Ammon's horn (tissue), 1 donor: Measurements from ENCODE around the gene SHISA2.

Experiments
- DNase-seq: peaks from one replicate; pipeline ENCODE4 v3.0.0-alpha.2; 2016; ENCODE audit warnings: low spot score

Gene SHISA2

DNA sequence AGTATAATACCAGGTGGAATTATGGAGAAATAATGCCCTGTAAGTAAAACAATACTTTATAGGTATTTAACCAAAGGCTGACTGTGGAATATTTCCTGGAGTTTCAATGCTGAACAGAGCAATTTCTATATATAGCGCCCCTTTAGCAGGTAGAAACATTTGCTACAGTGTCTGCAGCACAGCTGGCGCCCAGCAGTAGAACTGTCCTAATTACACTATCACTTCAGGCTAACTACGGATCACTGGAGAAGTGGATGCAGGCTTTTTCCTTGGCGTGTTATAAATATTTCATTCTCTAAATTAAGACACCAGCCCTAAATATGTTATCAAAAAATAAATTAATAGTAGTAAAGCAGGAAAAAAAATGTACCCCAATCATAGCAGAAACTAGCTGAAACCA lies 3.1 kb downstream of the SHISA2 start:
- DNase-seq = no peak

DNA sequence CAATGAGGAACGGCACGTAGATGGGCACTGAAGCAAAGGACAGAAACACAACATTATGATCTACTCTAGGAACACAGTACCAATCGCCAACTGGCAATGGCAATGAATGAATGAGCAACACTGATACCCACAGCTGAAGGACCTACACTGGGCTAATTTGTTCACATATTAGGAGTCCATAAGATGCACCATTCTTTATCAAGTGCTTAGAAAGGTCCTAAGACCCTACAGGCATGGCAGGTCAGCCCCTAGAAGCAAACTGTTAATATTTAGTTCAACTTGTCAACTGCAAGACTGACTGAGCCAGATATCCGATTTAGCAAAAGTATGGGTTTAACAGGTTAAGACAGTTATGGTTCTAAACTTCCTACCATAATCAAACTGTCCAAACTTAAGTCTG lies 4.8 kb downstream of the SHISA2 start:
- no peak for DNase-seq

DNA sequence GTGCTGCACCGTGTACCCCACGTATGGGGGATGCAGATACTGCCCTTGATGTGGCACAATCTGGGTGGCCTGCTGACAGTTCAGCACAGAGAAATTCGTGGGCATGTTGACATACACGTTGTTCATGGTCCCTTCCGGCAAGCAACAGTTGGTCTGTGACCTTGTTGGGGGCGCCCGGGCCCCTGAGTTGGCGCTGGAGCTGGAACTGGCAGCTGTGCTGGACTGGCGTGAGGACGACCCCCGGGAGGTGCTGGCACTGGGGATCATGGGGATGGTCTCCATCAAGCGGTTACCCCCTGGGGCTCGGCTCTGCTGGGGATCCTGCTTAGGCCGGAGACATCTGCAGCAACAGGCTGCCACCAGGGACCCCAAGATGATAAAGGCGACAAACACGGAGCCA lies 5.2 kb downstream of the SHISA2 start:
- DNase-seq = no peak

DNA sequence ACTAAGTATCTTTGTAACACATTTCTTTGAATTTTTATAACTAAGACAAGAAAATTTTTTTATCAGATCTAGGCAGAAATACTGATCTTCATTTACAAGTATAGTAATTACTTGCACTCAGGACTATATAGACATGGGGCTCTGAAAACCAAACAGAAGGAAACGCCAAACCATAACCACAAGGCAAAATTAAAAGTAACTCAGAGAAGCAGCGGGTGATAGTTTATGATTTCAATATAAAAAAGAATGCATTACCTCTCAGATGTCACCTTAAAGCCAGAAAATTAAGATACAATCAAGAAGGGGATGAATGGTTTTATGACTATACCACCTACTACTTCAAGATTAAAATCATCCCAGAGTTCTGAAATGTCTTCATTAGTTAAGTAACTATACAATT lies 6.7 kb downstream of the SHISA2 start:
- no peak for DNase-seq

DNA sequence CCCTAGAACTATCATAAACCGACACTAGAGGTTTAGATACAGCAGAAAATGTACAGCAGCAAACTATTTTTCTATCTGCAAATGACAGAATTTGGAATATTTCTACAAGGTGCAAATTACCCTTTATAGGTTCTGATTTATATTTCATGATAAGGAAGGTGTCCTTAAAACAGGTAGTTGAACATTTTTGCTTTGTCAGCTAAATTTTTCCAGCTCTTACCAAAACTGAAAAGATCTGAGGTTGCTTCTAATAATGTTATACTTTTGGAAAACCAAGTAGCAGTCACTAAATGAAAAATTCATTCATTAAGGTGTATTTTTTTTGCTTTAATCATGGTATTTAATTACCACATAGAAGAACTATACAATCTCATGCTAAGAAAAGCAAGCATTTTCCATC lies 9.0 kb downstream of the SHISA2 start:
- DNase-seq = no peak

DNA sequence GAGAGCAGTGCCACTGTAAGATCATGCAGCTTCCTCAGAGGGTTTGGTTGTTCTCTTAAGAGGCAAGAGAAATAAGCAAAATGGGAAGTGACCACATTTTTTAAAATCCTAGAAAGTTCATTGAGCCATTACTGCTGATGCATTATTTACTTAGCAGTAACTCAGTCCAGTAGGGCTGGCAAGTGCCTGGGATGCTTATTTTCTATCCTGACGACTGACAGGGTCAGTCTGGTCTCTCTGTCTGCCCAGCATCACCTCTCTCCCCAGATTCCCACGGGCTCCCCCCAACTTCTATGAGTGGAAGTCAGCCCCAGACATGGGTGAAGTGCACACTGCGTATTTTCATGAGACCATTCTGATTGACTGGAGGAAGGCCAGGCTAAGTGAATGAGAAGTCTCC lies 10.4 kb downstream of the SHISA2 start:
- DNase-seq = no peak

DNA sequence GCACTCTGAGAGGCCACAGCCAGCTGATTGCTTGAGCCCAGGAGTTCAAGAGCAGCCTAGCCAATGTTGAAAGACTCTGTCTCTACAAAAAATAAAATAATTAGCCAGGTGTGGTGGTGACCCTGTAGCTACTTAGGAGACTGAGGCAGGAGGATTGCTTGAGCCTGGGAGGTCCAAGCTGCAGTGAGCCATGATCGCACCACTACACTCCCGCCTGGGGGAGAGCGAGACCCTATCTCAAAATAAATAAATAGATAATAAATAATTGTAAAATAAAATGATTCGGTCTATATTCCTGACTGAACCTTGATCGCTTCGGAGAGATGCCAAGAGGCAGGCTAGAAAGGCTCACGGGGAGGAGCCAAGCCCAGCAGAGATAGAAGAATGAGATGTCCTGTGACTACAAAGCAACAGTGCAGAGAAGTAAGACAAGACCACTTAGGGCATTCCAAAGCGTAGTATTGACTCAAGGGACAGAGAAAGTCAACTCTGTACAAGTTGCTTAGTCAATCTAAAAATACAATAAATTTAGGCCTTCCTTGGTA lies 12.8 kb downstream of the SHISA2 start:
- no peak for DNase-seq

DNA sequence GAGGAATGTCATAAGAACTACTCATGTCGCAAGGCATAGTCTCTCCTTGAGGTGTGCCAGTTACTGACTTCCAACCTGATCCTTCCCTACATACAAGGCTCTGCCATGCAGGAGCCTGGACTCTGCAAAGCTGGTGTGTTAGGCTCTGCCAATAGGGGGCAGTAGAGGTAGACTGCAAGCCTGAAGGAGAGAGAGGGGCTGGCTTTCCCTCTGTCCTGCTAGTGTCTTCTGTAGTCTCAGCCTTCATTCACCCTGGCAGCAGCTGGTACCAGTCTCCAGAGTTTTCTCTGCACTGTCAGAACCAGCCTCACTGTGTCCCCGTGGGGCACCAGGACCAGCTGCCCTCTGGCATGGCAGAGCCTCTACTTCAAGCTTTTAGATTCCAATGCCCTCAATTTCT lies 14.5 kb downstream of the SHISA2 start:
- peak; percentile 89 for DNase-seq

DNA sequence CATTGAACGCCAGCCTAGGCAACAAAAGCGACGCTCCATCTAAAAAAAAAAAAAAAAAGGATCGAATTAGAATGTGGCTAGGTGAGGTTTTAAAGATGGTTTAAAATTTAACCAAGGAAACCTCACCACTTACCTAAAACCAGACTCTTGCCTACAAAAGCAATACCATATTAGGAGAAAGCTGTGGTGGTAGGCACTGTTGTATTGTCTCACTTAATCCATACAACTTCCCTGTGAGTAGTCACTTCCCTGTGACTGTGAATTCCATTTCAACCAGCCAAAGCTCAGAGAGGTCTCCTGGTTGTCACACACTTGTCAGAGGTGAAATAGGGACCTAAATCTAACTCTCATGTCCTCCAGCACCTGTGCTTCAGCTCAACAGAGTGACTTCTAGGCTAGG lies 15.4 kb downstream of the SHISA2 start:
- DNase-seq = no peak

DNA sequence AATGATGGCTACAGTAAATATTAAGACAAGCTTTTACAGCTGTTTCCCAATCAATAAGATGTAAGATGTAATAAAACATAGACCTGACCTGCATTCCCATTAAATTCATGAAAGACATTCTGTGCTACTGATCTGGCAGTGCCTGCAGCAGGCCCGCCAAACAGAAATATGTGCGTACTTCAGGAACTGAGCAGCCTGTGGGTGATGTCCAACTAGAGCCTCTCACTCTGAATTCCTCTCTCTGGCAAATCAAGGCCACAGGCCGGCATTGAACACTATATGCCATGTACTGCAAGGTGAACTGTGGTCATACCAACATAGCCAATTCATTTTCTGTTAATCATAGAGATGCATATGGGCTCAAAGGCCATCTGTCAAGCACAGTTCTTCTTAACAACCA lies 17.8 kb downstream of the SHISA2 start:
- DNase-seq = no peak

DNA sequence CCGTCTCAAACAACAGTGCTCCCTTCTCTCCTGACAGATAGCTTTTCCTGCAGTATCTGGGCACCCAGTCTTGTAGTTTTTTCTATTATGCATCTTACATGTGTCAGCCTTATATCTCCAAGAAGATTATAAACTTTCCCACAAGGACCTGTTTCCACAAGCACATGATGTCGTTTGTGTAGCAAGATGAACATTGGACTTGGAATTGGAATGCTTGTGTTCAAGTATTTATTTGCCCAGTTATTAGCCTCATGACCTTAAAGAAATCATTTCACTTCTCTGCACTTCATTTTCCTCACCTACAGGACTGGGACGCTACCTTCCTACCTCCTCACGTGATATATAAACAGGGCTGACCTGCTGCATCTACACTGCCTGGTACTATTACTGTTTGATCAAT lies 21.5 kb downstream of the SHISA2 start:
- DNase-seq = no peak

DNA sequence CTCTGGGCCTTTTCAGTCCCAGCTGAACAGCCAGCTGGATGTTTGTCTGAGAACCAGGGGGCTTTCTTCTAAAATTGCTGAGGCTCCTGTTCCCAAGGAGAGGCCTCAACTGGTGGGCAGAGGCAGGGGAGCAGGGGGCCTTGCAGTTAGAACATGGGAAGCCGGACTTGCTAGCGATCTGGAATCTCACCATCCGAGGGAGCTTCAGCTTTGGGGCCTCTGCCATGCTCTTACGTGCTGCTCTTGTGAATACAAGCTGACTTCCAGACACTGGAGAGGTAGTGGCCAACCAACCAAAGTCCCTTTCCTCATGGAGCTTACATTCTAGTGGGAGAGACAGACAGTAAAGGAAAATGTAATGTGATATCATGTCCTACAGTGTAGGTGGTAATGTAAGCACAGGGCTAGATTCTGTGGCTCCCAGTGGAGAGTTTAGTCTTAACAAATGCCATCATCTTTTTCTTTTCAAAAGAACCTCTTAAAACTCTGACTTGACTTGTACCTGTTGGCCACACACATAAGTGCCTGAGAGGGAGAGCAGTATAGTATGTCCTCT lies 22.2 kb downstream of the SHISA2 start:
- no peak for DNase-seq

DNA sequence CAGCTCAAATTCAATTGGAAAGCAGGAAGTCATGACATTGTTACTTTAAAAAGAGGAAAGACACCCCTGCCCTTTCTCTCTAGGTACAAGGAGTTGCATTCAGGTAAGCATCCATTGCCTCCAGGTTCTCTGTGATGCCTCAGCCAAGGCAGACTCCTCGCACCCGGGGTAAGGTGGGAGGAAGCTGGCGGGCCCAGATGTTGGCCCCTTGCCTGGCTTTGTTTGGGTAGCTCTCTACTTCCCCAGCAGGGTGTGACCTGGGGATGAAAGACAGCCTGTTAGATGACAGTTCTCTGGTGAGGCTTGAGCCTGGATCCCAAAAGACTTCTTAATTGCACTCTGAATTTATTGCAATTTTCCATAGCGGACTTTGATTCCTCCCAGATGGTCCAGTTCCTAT lies 25.6 kb downstream of the SHISA2 start:
- DNase-seq = no peak

DNA sequence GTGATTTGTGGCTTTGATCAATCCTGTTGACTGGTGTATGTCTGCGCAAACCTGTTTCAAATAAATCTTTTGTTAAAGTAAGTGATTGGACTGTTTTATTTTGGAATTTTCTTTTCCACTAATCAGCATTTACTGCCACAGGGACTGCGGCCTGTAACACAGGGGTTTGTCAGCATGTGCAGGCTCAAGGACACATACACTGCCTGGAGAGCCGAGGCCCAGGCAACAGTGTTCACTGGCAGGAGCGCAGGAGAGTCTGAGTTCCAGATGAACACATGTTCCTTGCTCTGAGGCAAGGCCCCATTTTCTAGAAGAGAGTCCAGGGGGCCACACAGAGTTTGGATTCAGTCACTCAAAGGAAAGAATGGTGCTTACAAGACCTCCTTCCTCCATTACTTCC lies 26.0 kb downstream of the SHISA2 start:
- no peak for DNase-seq

DNA sequence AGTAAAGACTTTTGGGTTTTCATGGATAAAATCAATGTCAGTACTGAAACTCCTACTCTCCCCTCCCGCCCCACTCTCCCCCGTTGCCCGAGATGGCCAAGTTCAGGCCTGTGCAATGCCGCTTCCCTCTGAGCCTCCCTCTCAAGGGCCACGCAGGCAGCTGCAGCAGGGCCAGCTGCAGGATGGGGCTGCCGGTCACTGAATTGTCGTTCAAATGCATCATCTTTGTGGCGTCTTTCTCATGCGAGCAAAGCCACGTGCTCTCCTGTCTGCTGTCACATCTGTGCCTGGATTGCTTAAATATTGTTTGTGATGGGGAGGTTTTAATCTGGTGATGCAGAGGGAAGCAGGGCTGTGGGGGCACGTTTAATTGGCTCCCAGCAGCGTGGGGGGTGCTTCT lies 26.6 kb downstream of the SHISA2 start:
- peak; percentile 71 for DNase-seq

DNA sequence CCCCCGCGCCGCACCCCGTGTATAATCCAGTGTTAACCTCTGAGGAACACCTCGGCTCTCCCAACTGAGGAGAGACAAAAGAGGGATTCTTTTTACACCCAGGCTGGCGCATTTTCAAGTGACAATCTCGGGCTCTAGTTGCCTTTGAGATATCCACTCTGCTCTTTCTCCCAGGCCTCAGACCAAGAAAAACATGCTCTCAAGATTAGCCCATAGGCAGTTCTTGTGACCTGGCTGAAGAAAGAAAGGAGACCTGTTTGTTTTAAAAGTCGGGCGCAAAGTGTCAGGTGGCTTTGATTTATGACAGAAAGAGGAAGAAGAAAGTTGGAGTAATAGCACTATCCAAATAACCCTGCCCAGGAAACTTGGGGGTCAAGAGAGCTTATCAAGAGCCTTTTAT lies 27.3 kb downstream of the SHISA2 start:
- no peak for DNase-seq

DNA sequence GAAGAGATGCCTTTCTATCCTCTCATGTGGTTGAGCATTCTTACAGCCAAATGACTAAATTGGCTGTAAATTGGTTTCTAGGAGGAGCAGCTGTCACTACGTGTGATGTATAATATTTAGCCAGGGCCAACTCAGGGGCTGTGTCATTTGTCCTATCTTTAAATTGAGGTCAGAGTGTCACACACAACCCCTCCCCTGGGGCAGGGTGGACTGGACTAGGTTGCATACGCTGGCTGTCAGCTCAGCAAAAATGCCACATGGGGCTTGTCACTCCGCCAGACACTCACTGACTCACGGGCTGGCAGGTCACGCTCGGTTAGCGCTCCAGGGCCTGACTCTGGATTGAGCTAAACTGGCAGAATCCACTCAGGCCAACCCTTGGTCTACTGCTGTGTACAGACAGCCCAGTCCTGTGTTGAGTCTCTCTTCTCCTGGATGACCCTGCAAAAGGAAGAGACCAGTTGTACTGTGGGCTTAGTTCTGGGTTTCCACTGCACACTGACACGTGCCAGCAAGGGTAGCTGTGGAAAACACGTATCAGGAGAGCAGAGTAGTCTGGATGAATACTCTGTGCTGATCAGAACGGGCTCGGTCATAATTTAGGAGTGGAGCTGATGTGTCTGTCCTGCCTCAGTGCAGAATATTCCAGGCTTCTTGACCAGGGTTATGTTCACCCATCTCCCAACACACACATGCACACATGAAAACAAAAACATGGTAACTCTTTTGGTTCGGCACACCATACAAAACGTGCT lies 29.1 kb downstream of the SHISA2 start:
- DNase-seq = no peak

DNA sequence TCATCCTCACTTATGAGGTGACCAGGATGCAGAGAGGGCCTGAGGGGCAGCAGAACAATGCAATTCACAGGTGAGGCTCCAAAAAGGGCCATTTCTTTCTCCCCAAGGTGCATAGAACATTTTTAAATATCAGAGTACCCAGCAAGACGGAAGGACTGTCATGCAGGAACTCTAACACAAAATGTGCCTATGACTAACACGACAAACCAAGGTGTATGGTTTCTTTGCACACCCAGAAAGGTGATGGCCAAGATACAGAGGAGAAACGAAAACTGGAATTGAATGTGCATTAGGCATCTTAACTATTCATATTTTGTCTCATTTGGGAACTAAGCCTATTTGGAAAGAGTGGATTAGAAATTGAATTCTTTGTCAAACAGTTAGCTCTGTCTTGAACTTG lies 29.9 kb downstream of the SHISA2 start:
- DNase-seq = no peak

DNA sequence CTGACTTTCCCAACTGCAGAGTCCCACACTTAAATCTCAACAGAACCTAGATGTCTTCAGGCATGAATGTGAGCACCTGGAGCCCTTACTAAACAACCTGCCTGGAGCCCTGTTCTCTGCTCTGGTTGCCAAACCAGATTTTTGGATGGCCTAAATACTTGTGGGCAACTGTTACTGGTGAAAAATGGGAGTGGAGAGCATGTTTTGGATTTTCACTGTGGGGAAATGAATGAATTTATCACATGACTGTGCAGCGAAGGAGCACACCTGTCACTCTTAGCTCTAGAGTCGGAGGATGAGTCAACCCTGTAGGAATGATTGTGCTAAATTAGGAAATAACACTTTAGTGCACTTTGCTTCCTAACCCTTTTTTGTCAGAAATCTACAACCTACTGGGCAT lies 30.3 kb downstream of the SHISA2 start:
- DNase-seq = no peak

DNA sequence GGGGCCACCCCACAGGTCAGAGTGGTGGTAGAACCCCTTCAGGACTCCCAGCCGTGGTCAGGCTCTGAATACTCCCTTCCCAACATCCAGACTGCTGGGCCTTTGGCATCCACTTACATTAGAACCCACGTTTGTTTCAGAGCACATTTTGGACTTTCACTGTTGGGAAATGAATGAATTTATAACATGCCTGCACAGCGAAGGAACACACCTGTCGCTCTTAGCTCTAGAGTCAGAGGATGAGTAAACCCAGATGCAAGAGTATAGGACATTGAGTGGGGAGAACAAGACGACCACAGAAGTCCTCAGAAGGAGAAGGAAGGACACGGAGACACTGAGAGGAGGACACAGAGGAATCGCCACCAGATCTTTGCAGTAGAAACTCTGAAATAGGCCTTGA lies 30.9 kb downstream of the SHISA2 start:
- no peak for DNase-seq

DNA sequence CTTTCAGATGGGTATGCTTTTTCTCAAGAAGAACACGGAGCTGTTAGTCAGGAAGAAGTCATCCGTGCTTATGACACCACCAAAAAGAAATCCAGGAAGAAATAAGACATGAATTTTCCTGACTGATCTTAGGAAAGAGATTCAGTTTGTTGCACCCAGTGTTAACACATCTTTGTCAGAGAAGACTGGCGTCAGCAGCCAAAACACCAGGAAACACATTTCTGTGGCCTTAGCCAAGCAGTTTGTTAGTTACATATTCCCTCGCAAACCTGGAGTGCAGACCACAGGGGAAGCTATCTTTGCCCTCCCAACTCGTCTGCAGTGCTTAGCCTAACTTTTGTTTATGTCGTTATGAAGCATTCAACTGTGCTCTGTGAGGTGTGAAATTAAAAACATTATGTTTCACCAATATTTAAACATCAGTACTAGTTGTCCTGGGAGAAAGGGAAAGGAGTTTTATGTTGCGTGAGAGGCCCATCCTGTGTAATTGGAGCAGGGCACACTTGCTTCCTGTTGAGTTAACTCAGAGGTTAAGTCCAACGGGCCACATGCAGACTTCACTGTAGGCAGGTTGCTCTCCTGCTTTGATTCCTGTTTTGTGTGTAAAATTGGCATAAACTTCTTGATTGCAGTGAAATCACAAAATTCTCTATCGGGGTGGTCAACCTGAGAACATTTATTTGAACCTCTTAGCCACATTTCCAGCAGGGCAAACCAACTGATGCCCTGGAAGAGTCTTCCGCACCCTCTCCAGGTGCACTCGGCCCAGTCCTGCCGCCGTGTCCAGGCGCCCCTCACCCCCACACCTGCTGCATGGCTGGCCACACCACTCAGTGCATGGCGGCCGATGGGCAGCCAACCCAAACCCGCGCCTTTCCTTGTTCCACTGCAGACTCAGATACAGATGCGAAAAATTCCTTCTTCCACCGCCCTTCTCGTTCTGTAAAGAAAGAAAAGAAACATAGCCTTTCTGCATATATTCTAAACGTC lies 31.6 kb downstream of the SHISA2 start:
- no peak for DNase-seq

DNA sequence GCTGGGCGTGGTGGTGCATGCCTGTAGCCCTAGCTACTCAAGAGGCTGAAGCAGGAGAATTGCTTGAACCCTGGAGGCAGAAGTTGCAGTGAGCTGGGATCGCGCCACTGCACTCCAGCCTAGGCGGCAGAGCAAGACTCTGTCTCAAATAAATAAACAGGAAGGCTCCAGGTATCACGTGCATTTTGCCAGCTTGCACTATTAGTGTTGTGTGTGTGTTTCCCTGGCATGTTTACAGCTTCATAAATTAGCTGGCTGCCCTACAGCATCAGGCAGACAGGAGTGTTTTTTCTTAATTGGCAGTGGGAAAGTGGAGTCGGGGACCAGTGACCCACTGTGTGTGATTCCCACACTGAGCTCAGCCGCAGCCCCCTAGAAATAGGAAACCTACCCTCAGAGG lies 32.6 kb downstream of the SHISA2 start:
- no peak for DNase-seq
